ENCODE data around the gene TMEM190. TPM values are rescaled to one million over a fixed set of nuclear protein-coding genes. Genes with fewer than 3 reads are reported as not detected.

Gene TMEM190
- total and polyA plus RNA-seq, 10 of the 15 experiments (the other 5 are each of a cell fraction or from before 2014, with no cell fraction given), result not detected

DNA sequence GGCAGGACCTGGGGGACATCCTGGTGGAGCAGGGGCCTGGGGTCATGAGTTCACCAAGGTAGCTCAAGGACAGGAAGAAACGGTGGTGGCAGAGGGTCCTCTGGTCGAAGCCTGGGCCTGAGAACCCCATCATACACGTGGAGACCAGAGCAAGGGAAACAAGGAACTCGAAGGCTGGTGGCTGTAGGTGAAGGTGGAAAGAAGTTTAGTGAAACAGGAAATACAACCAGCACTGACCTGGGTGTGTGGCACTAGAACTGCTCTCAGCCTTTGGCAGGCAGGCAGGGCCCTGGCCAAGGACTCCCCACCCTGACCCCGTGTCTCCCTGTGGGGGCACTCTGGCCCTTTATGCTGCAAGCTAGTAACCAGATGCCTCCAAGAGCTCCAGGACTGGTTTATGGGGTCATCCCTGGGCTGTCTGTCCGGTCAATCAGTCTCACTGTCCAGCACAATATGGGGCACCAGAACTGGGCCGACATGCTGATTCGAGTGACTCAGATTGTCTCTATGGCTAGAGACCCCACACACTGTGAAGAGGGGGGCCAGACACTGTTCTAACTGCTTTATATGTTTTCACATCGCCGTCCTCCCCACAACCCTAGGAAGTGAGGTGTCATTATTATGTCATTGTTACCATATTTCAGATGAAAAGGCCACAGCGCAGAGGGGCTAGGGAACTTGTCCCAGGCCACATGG lies 25.9 kb upstream of the TMEM190 start:
- RAD21 ChIA-PET (ENCODE audit: unreplicated experiment), result no interaction called here
- no TSS peak for BruUV-seq (replicated peaks)
- intact Hi-C loops (cut with micrococcal nuclease; ENCODE audit: unreplicated experiment), result no loop called here
- DNase-seq (ENCODE audit: low read depth, low spot score) (no peak), FAIRE-seq (no peak), ATAC-seq (no peak)
- no peak for TF ChIP-seq RCOR1 (conservative IDR thresholded peaks at IDR 0.05; ENCODE audit: low read depth, low read length)
- TF ChIP-seq ESRRA (IDR thresholded peaks at IDR 0.05; ENCODE audit: low read length), result no peak
- TF ChIP-seq, protein P1, sequence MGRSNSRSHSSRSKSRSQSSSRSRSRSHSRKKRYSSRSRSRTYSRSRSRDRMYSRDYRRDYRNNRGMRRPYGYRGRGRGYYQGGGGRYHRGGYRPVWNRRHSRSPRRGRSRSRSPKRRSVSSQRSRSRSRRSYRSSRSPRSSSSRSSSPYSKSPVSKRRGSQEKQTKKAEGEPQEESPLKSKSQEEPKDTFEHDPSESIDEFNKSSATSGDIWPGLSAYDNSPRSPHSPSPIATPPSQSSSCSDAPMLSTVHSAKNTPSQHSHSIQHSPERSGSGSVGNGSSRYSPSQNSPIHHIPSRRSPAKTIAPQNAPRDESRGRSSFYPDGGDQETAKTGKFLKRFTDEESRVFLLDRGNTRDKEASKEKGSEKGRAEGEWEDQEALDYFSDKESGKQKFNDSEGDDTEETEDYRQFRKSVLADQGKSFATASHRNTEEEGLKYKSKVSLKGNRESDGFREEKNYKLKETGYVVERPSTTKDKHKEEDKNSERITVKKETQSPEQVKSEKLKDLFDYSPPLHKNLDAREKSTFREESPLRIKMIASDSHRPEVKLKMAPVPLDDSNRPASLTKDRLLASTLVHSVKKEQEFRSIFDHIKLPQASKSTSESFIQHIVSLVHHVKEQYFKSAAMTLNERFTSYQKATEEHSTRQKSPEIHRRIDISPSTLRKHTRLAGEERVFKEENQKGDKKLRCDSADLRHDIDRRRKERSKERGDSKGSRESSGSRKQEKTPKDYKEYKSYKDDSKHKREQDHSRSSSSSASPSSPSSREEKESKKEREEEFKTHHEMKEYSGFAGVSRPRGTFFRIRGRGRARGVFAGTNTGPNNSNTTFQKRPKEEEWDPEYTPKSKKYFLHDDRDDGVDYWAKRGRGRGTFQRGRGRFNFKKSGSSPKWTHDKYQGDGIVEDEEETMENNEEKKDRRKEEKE (IDR thresholded peaks at IDR 0.05), result no peak
- TF ChIP-seq CREM (IDR thresholded peaks at IDR 0.05; ENCODE audit: low read depth), result no peak
- TF ChIP-seq RB1 (IDR thresholded peaks at IDR 0.05; ENCODE audit: borderline replicate concordance), result no peak
- TF ChIP-seq STAT3 (IDR thresholded peaks at IDR 0.05; ENCODE audit: low read depth, low read length), result no peak
- TF ChIP-seq RAD51 (IDR thresholded peaks at IDR 0.05), result no peak
- no peak for TF ChIP-seq SP1 (IDR thresholded peaks at IDR 0.05; ENCODE audit: low read depth, low read length)
- TF ChIP-seq SIN3A (IDR thresholded peaks at IDR 0.05; ENCODE audit: low read depth, low read length), result no peak
- no peak for TF ChIP-seq KDM1A (IDR thresholded peaks at IDR 0.05; ENCODE audit: borderline replicate concordance)
- no peak for TF ChIP-seq CHD1 (IDR thresholded peaks at IDR 0.05; ENCODE audit: low read depth, low read length)
- no peak for TF ChIP-seq BRCA1 (IDR thresholded peaks at IDR 0.05; ENCODE audit: low read depth, low read length)
- TF ChIP-seq SUZ12 (IDR thresholded peaks at IDR 0.05; ENCODE audit: unreplicated experiment), result no peak
- TF ChIP-seq, protein P2, sequence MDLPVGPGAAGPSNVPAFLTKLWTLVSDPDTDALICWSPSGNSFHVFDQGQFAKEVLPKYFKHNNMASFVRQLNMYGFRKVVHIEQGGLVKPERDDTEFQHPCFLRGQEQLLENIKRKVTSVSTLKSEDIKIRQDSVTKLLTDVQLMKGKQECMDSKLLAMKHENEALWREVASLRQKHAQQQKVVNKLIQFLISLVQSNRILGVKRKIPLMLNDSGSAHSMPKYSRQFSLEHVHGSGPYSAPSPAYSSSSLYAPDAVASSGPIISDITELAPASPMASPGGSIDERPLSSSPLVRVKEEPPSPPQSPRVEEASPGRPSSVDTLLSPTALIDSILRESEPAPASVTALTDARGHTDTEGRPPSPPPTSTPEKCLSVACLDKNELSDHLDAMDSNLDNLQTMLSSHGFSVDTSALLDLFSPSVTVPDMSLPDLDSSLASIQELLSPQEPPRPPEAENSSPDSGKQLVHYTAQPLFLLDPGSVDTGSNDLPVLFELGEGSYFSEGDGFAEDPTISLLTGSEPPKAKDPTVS (IDR thresholded peaks at IDR 0.05; ENCODE audit: low read depth, low read length), result no peak
- TF ChIP-seq, protein P3, sequence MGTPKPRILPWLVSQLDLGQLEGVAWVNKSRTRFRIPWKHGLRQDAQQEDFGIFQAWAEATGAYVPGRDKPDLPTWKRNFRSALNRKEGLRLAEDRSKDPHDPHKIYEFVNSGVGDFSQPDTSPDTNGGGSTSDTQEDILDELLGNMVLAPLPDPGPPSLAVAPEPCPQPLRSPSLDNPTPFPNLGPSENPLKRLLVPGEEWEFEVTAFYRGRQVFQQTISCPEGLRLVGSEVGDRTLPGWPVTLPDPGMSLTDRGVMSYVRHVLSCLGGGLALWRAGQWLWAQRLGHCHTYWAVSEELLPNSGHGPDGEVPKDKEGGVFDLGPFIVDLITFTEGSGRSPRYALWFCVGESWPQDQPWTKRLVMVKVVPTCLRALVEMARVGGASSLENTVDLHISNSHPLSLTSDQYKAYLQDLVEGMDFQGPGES (IDR thresholded peaks at IDR 0.05), result no peak
- no peaks in the 10 kb centered on the region for H3K79me2 ChIP-seq (ENCODE audit: control insufficient read depth, insufficient read depth, low read length)
- H3K27me3 ChIP-seq (replicated peaks in 1 of 2; ENCODE audit: control insufficient read depth in 2 of 2, insufficient read depth in 2 of 2, low read length in 1 of 2), result peaks cover 4 to 11% of the 10 kb centered on the region in 2 experiments; a peak in 3 of 4 replicates
- H3K9me3 ChIP-seq (replicated peaks; ENCODE audit: control insufficient read depth, insufficient read depth, low read length), result no peaks in the 10 kb centered on the region
- no peak overlapping the region for H3K9ac ChIP-seq (ENCODE audit: control insufficient read depth, insufficient read depth, low read length)
- H3K4me3 ChIP-seq, result no peak overlapping the region
- SMC1A ChIA-PET (ENCODE audit: uncharacterized antibody, unreplicated experiment), result no interaction called here
- H4K20me1 ChIP-seq (ENCODE audit: control insufficient read depth, insufficient read depth), result no peaks in the 10 kb centered on the region; the same call in 1 of the 2 replicates
- H3K27ac ChIP-seq (ENCODE audit: control insufficient read depth, insufficient read depth), result no peak overlapping the region
- WGBS (ENCODE audit: insufficient coverage, insufficient replicate concordance, low lambda C conversion rate, missing lambda C conversion rate), result 36% methylated on average over 11 of the region's 11 CpGs
- H3K4me1 ChIP-seq (ENCODE audit: control insufficient read depth, insufficient read depth, low read length), result no peaks in the 10 kb centered on the region; the same call in 1 of the 2 replicates
- POLR2A ChIA-PET, result interaction anchor here (0.5 to 1.0 kb wide), 2 partner anchors 12 to 38 kb away, joined by 6 read pairs; partner anchors contain the start of gene KMT5C
- CTCF ChIA-PET, result interaction anchor here (1.0 kb wide), 1 partner anchor 11 kb away, joined by 3 read pairs; the partner anchor contains the start of gene KMT5C
- H3K36me3 ChIP-seq (ENCODE audit: control insufficient read depth in 2 of 2, insufficient read depth in 2 of 2, low read length in 1 of 2), result no peaks in the 10 kb centered on the region; a peak in 1 of 4 replicates
- no peak overlapping the region for H3K4me2 ChIP-seq (ENCODE audit: control insufficient read depth, insufficient read depth)
- no peak overlapping the region for H2AFZ ChIP-seq (ENCODE audit: control insufficient read depth, low read depth, low read length)
- in situ Hi-C loops (cut with MboI), result no loop called here

Measured in GM12878 (cell line).